Duodenal mucosa (tissue), 2 donors: ENCODE data around the gene RANBP3.
"Not testable (repeated sequence)": the region's sequence is repeated elsewhere in the genome, so short reads cannot be mapped to it uniquely, and the experiment has no call there.

ENCODE experiments used
- H3K27ac ChIP-seq: one replicate; pipeline ENCODE4 v1.7.0; 2013; ENCODE audit warnings: low read depth, low read length
- H3K27me3 ChIP-seq, 2 donors: one replicate each; pipeline ENCODE4 v1.7.0; 2013; ENCODE audit warnings: low read length in 2 of 2, control low read depth in 1 of 2; ENCODE audit not compliant: insufficient read depth in 2 of 2, control insufficient read depth in 1 of 2
- H3K36me3 ChIP-seq, 2 donors: one replicate each; pipeline ENCODE4 v1.7.0; 2013; ENCODE audit warnings: low read length in 2 of 2, control low read depth in 1 of 2; ENCODE audit not compliant: insufficient read depth in 2 of 2, control insufficient read depth in 1 of 2
- H3K4me1 ChIP-seq, 2 donors: one replicate each; pipeline ENCODE4 v1.7.0; 2013; ENCODE audit warnings: low read length in 2 of 2, control low read depth in 1 of 2; ENCODE audit not compliant: insufficient read depth in 2 of 2, control insufficient read depth in 1 of 2
- H3K4me3 ChIP-seq, 2 donors: one replicate each; pipeline ENCODE4 v1.7.0; 2013; ENCODE audit warnings: low read length in 2 of 2, low read depth in 1 of 2
- H3K9ac ChIP-seq, 2 donors: one replicate each; pipeline ENCODE4 v1.7.0; 2013; ENCODE audit warnings: low read length in 2 of 2, low read depth in 1 of 2
- H3K9me3 ChIP-seq, 2 donors: one replicate each; pipeline ENCODE4 v1.7.0; 2013; ENCODE audit warnings: low read length in 2 of 2, control low read depth in 1 of 2; ENCODE audit not compliant: control insufficient read depth in 1 of 2

Gene RANBP3

GRCh38 chr19:5889288-5889971, 88.5 kb downstream of the RANBP3 start:
- peaks cover 0 to 5% of the 10 kb centered on the region in 2 donors for H3K27me3 ChIP-seq
- H3K27ac ChIP-seq, result no peak overlapping the region
- H3K4me1 ChIP-seq, result no peaks in the 10 kb centered on the region
- H3K36me3 ChIP-seq, result no peaks in the 10 kb centered on the region
- H3K4me3 ChIP-seq, result no peak overlapping the region
- no peaks in the 10 kb centered on the region for H3K9me3 ChIP-seq
- H3K9ac ChIP-seq, result no peak overlapping the region

GRCh38 chr19:5884065-5884811, 93.7 kb downstream of the RANBP3 start:
- not testable (repeated sequence) for H3K27ac ChIP-seq, H3K27me3 ChIP-seq, H3K9ac ChIP-seq, H3K9me3 ChIP-seq, H3K4me3 ChIP-seq, H3K36me3 ChIP-seq, H3K4me1 ChIP-seq

GRCh38 chr19:5883157-5883873, 94.6 kb downstream of the RANBP3 start:
- not testable (repeated sequence) for H3K4me3 ChIP-seq, H3K27ac ChIP-seq, H3K36me3 ChIP-seq, H3K27me3 ChIP-seq, H3K4me1 ChIP-seq, H3K9ac ChIP-seq, H3K9me3 ChIP-seq

GRCh38 chr19:5882421-5882968, 95.4 kb downstream of the RANBP3 start:
- peaks cover 0 to 6% of the 10 kb centered on the region in 2 donors for H3K4me1 ChIP-seq
- no peak overlapping the region for H3K9ac ChIP-seq
- H3K9me3 ChIP-seq, result no peaks in the 10 kb centered on the region
- no peaks in the 10 kb centered on the region for H3K36me3 ChIP-seq
- H3K27ac ChIP-seq, result no peak overlapping the region
- no peak overlapping the region for H3K4me3 ChIP-seq
- peaks cover 0 to 8% of the 10 kb centered on the region in 2 donors for H3K27me3 ChIP-seq

- no peaks in the 10 kb centered on the region for H3K36me3 ChIP-seq
- H3K4me3 ChIP-seq, result no peak overlapping the region
- peaks cover 0 to 8% of the 10 kb centered on the region in 2 donors for H3K27me3 ChIP-seq
- no peaks in the 10 kb centered on the region for H3K9me3 ChIP-seq
- H3K9ac ChIP-seq, result no peak overlapping the region
- no peak overlapping the region for H3K27ac ChIP-seq
- H3K4me1 ChIP-seq, result peaks cover 0 to 6% of the 10 kb centered on the region in 2 donors
These were observed 96.2 kb downstream of the RANBP3 start for GRCh38 chr19:5881543-5882299.

GRCh38 chr19:5880604-5881078, 97.3 kb downstream of the RANBP3 start:
- no peak overlapping the region for H3K9ac ChIP-seq
- H3K27ac ChIP-seq, result no peak overlapping the region
- H3K36me3 ChIP-seq, result no peaks in the 10 kb centered on the region
- no peak overlapping the region for H3K4me3 ChIP-seq
- H3K9me3 ChIP-seq, result no peaks in the 10 kb centered on the region
- peaks cover 0 to 6% of the 10 kb centered on the region in 2 donors for H3K4me1 ChIP-seq
- H3K27me3 ChIP-seq, result peaks cover 0 to 8% of the 10 kb centered on the region in 2 donors

- Histone ChIP-seq H3K9me3 (no peaks in the 10 kb centered on the region), H3K9ac (no peak overlapping the region), H3K4me1 (peaks cover 0 to 9% of the 10 kb centered on the region in 2 donors), H3K36me3 (no peaks in the 10 kb centered on the region), H3K27ac (no peak overlapping the region), H3K27me3 (peaks cover 0 to 8% of the 10 kb centered on the region in 2 donors), H3K4me3 (no peak overlapping the region)
These were observed 97.7 kb downstream of the RANBP3 start for GRCh38 chr19:5880196-5880595.

- Histone ChIP-seq H3K4me3 (no peak overlapping the region), H3K9me3 (no peaks in the 10 kb centered on the region), H3K4me1 (peaks cover 0 to 10% of the 10 kb centered on the region in 2 donors), H3K36me3 (no peaks in the 10 kb centered on the region), H3K9ac (no peak overlapping the region), H3K27ac (no peak overlapping the region), H3K27me3 (peaks cover 0 to 8% of the 10 kb centered on the region in 2 donors)
These were observed 100.1 kb downstream of the RANBP3 start for GRCh38 chr19:5877882-5878281.

- Histone ChIP-seq H3K9me3 (no peaks in the 10 kb centered on the region), H3K9ac (no peak overlapping the region), H3K4me1 (peaks cover 0 to 10% of the 10 kb centered on the region in 2 donors), H3K27me3 (peaks cover 0 to 8% of the 10 kb centered on the region in 2 donors), H3K36me3 (no peaks in the 10 kb centered on the region), H3K4me3 (no peak overlapping the region), H3K27ac (no peak overlapping the region)
These were observed 100.5 kb downstream of the RANBP3 start for GRCh38 chr19:5877427-5877826.
